HepG2 (cell line): ENCODE measurements around the gene SIGLEC10. TPM values are rescaled to one million over a fixed set of nuclear protein-coding genes. Genes with fewer than 3 reads are reported as not detected.

ENCODE experiments used
- AHR ChIP-seq: IDR thresholded peaks from 2 replicates; pipeline ENCODE4 v1.6.1; 2018; ENCODE audit warnings: missing genetic modification reagents, missing compliant biosample characterization
- CENPT ChIP-seq: sonication (generic); formaldehyde crosslinking; IDR thresholded peaks from 2 replicates; pipeline ENCODE4 v1.8.0; 2022; ENCODE audit warnings: low read depth, mild to moderate bottlenecking, moderate library complexity, missing genetic modification reagents
- FIP1L1 ChIP-seq: fragments of 200-400 bp; formaldehyde crosslinking; IDR thresholded peaks from 2 replicates; pipeline ENCODE4 v1.6.1; 2018; ENCODE audit warnings: low read depth, mild to moderate bottlenecking, low read length, moderate library complexity, borderline replicate concordance; ENCODE audit not compliant: insufficient read depth
- GFI1 ChIP-seq: sonication (generic); formaldehyde crosslinking; IDR thresholded peaks from 2 replicates; pipeline ENCODE4 v1.5.0; 2020; ENCODE audit warnings: missing genetic modification reagents, mild to moderate bottlenecking, borderline replicate concordance
- HOMEZ ChIP-seq: IDR thresholded peaks from 2 replicates; pipeline ENCODE4 v1.6.1; 2016; ENCODE audit warnings: low read depth
- IKZF5 ChIP-seq: IDR thresholded peaks from 2 replicates; pipeline ENCODE4 v1.6.1; 2018; ENCODE audit warnings: missing genetic modification reagents, mild to moderate bottlenecking, missing compliant biosample characterization
- KLF9 ChIP-seq: IDR thresholded peaks from 2 replicates; pipeline ENCODE4 v1.6.1; 2016; ENCODE audit warnings: low read depth
- MATR3 ChIP-seq: sonication (generic); formaldehyde crosslinking; IDR thresholded peaks from 2 replicates; pipeline ENCODE4 v1.4.0; 2020; ENCODE audit warnings: missing genetic modification reagents
- NFATC3 ChIP-seq: sonication (generic); formaldehyde crosslinking; IDR thresholded peaks from 2 replicates; pipeline ENCODE4 v1.5.1; 2020; ENCODE audit warnings: mild to moderate bottlenecking, missing genetic modification reagents
- NR2F1 ChIP-seq, 2 experiments: fragments of 450-650 bp in 1 of 2; formaldehyde crosslinking in 1 of 2; IDR thresholded peaks; 2 replicates each; pipeline versions ENCODE4 v1.5.0 to v1.6.1; 2016 to 2020; ENCODE audit warnings: mild to moderate bottlenecking in 1 of 2, missing compliant biosample characterization in 1 of 2, missing genetic modification reagents in 1 of 2, moderate library complexity in 1 of 2
- NRL ChIP-seq: sonication (generic); formaldehyde crosslinking; IDR thresholded peaks from 2 replicates; pipeline ENCODE4 v1.5.0; 2020; ENCODE audit warnings: missing genetic modification reagents, mild to moderate bottlenecking, moderate library complexity, borderline replicate concordance
- PLSCR1 ChIP-seq: sonication (generic); formaldehyde crosslinking; IDR thresholded peaks from 2 replicates; pipeline ENCODE4 v1.5.0; 2020; ENCODE audit warnings: missing genetic modification reagents, mild to moderate bottlenecking, borderline replicate concordance
- POLR2AphosphoS2 ChIP-seq: IDR thresholded peaks from 2 replicates; pipeline ENCODE4 v1.6.1; 2011; ENCODE audit warnings: low read depth, low read length, improper control_type of control experiment
- PTBP1 ChIP-seq: fragments of 200-400 bp; formaldehyde crosslinking; IDR thresholded peaks from 2 replicates; pipeline ENCODE4 v1.6.1; 2018; ENCODE audit warnings: low read length, low read depth; ENCODE audit not compliant: poor library complexity, severe bottlenecking
- SYNCRIP ChIP-seq: fragments of 200-400 bp; formaldehyde crosslinking; IDR thresholded peaks from 2 replicates; pipeline ENCODE4 v1.6.1; 2018; ENCODE audit warnings: mild to moderate bottlenecking, low read depth, low read length; ENCODE audit not compliant: insufficient read depth
- TEAD2 ChIP-seq: sonication (generic); formaldehyde crosslinking; IDR thresholded peaks from 2 replicates; pipeline ENCODE4 v1.9.0; 2021; ENCODE audit warnings: missing genetic modification reagents
- YY1 ChIP-seq: IDR thresholded peaks from 2 replicates; pipeline ENCODE4 v1.6.1; 2011; ENCODE audit warnings: low read length, low read depth, moderate library complexity, mild to moderate bottlenecking; ENCODE audit not compliant: insufficient read depth, insufficient replicate concordance
- ZNF160 ChIP-seq: sonication (generic); formaldehyde crosslinking; IDR thresholded peaks from 2 replicates; pipeline ENCODE4 v1.8.0; 2022; ENCODE audit warnings: mild to moderate bottlenecking, inconsistent platforms, missing genetic modification reagents
- ZNF317 ChIP-seq: sonication (generic); formaldehyde crosslinking; IDR thresholded peaks from 2 replicates; pipeline ENCODE4 v1.5.0; 2020; ENCODE audit warnings: mild to moderate bottlenecking, missing genetic modification reagents
- ZNF496 ChIP-seq: sonication (generic); formaldehyde crosslinking; IDR thresholded peaks from 2 replicates; pipeline ENCODE4 v1.8.1; 2023; ENCODE audit warnings: mild to moderate bottlenecking, moderate library complexity, missing genetic modification reagents; ENCODE audit not compliant: insufficient replicate concordance
- ZNF501 ChIP-seq: sonication (generic); formaldehyde crosslinking; IDR thresholded peaks from 2 replicates; pipeline ENCODE4 v1.5.1; 2020; ENCODE audit warnings: mild to moderate bottlenecking, moderate library complexity, missing genetic modification reagents
- ZNF607 ChIP-seq: sonication (generic); formaldehyde crosslinking; IDR thresholded peaks from 2 replicates; pipeline ENCODE4 v1.5.1; 2020; ENCODE audit warnings: missing genetic modification reagents, mild to moderate bottlenecking, borderline replicate concordance
- ZNF670 ChIP-seq: sonication (generic); formaldehyde crosslinking; IDR thresholded peaks from 2 replicates; pipeline ENCODE4 v1.8.0; 2022; ENCODE audit warnings: mild to moderate bottlenecking, missing genetic modification reagents, borderline replicate concordance
- ZNF674 ChIP-seq: sonication (generic); formaldehyde crosslinking; IDR thresholded peaks from 2 replicates; pipeline ENCODE4 v1.5.0; 2020; ENCODE audit warnings: low read depth, mild to moderate bottlenecking, missing genetic modification reagents
- ZNF766 ChIP-seq: sonication (generic); formaldehyde crosslinking; IDR thresholded peaks from 2 replicates; pipeline ENCODE4 v1.5.0; 2020; ENCODE audit warnings: missing genetic modification reagents, borderline replicate concordance
- polyA plus RNA-seq, 8 experiments: library from polyadenylated mRNA; depleted of rRNA in 3 of 8; stranded (reverse) in 7 of 8; unstranded in 1 of 8; fragments of >200 nt; fragmentation: Illumina TruSeq in 4 of 8; extraction: Trizol in 4 of 8; gene quantifications; 2 replicates each; pipeline versions ENCODE4 v1.2.1 to v1.2.3, GENCODE V29; 2011 to 2016; ENCODE audit warnings: low read depth in 4 of 8, missing spikeins in 1 of 8, mixed read lengths in 1 of 8; ENCODE audit not compliant: insufficient read depth in 1 of 8
- total RNA-seq, 5 experiments: library from RNA; depleted of rRNA; stranded (reverse); fragments of >200 nt; fragmentation: Illumina TruSeq; extraction: Trizol; gene quantifications; 2 replicates each; pipeline ENCODE4 v1.2.3, GENCODE V29; 2016; ENCODE audit warnings: low read depth in 1 of 5
- TF ChIP-seq, protein P1 (sequence below): IDR thresholded peaks from 2 replicates; pipeline ENCODE4 v1.6.1; 2012; ENCODE audit warnings: inconsistent platforms

Gene SIGLEC10
- total and polyA plus RNA-seq, 2 of the 13 experiments (the other 11 are each of a cell fraction or from before 2014, with no cell fraction given): not detected

DNA sequence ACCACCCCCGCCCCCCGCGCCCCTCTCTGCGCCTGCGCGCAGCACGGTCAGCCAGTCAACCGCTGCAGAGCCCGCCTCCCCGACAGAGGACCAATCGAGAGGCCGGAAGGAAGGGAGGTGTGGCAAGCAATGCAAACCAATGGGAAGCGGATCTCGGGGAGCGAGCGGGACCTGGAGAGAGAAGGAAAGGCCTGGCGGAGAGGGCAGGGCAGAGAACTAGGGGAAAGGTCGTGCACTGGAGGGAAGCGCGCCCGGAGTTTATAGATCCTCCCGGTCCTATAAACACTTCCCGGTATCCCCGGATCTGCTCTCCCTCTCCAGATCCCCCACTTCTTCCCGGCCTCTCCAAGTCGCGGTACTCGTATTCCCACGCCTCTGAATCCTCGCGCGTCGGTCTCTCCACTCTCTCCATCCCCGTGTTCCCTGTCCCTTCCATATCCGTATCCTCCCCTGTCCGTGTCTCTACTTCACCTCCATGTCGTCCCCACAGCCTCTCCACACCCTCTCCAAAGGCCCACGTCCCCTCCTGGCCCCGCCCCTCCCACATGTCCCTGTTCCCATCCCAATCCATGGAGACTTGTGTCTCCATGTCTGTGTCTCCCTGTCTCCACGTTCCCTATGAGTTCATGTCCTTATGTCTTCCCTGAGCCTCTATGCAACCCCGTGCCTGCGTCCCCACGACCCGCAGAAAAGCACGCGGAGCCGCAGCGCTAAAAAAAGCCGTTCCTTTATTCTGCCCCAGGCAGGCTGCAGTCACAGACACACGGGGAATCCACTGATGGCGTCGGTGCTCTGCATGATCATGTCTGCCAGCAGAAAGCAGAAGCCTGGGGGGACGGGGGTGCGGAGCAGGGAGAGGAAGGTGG lies 50.8 kb downstream of the SIGLEC10 start (continued):
- TF ChIP-seq ZNF501 (CRISPR knock-in tag) (no peak; the same call in 1 of the 2 replicates), YY1 (no peak), ZNF674 (CRISPR knock-in tag) (no peak), NRL (0 out of 2 replicates have a peak, but pooled peaks have one; percentile 31), NFATC3 (CRISPR knock-in tag) (no peak), FIP1L1 (0 out of 2 replicates have a peak, but pooled peaks have one; percentile 60), HOMEZ (CRISPR knock-in tag) (no peak), POLR2AphosphoS2 (0 out of 2 replicates have a peak, but pooled peaks have one; percentile 20), ZNF496 (no peak), TEAD2 (CRISPR knock-in tag) (no peak), ZNF766 (no peak), ZNF607 (CRISPR knock-in tag) (peak; percentile 89), ZNF317 (no peak), ZNF670 (CRISPR knock-in tag) (no peak), CENPT (CRISPR knock-in tag) (no peak), MATR3 (CRISPR knock-in tag) (no peak), GFI1 (CRISPR knock-in tag) (no peak), PLSCR1 (CRISPR knock-in tag) (no peak), KLF9 (no peak), SYNCRIP (no peak), AHR (no peak), ZNF160 (CRISPR knock-in tag) (no peak; the same call in 1 of the 2 replicates), NR2F1 (CRISPR knock-in tag; IDR thresholded peaks at IDR 0.05) (0 out of 4 replicates have a peak, but pooled peaks of 1 of the 2 experiments have one; percentile 21), IKZF5 (CRISPR knock-in tag) (peak; percentile 57), PTBP1 (peak; percentile 25)
- TF ChIP-seq, protein P1, sequence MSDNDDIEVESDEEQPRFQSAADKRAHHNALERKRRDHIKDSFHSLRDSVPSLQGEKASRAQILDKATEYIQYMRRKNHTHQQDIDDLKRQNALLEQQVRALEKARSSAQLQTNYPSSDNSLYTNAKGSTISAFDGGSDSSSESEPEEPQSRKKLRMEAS: peak; percentile 17; the same call in 1 of the 2 replicates
